ENCODE data around the gene ELP5. TPM values are rescaled to one million over a fixed set of nuclear protein-coding genes. Genes with fewer than 3 reads are reported as not detected.

The ELP5 gene
- total RNA-seq, 1 donor from 2014 or later = 37.6 TPM

- Mint-ChIP-seq H3K27me3 (ENCODE audit: unreplicated experiment) (no peaks in the 10 kb centered on the region), H3K4me3 (ENCODE audit: unreplicated experiment) (peak overlapping the region; percentile 99), H3K9me3 (ENCODE audit: unreplicated experiment) (no peaks in the 10 kb centered on the region), H3K27ac (ENCODE audit: unreplicated experiment) (peak overlapping the region; percentile 93), H3K4me1 (ENCODE audit: unreplicated experiment) (peaks cover 49% of the 10 kb centered on the region), H3K36me3 (ENCODE audit: unreplicated experiment) (peaks cover 42% of the 10 kb centered on the region)
- no peak for DNase-seq (ENCODE audit: extremely low spot score, unreplicated experiment)
- no peak for TF ChIP-seq CTCF (IDR thresholded peaks at IDR 0.05)
Observed at GRCh38 chr17:7240375-7240774, 11.6 kb upstream of the ELP5 start.

GRCh38 chr17:7241090-7241733 is 10.8 kb upstream of the ELP5 start:
- TF ChIP-seq CTCF (IDR thresholded peaks at IDR 0.05) = no peak
- DNase-seq (ENCODE audit: extremely low spot score, unreplicated experiment) = no peak
- Mint-ChIP-seq H3K4me1 (ENCODE audit: unreplicated experiment) (peaks cover 41% of the 10 kb centered on the region), H3K27ac (ENCODE audit: unreplicated experiment) (peak overlapping the region; percentile 99), H3K27me3 (ENCODE audit: unreplicated experiment) (no peaks in the 10 kb centered on the region), H3K36me3 (ENCODE audit: unreplicated experiment) (peaks cover 42% of the 10 kb centered on the region), H3K9me3 (ENCODE audit: unreplicated experiment) (no peaks in the 10 kb centered on the region), H3K4me3 (ENCODE audit: unreplicated experiment) (peak overlapping the region; percentile 99)

- H3K27me3 Mint-ChIP-seq (ENCODE audit: unreplicated experiment) = no peaks in the 10 kb centered on the region
- H3K4me1 Mint-ChIP-seq (ENCODE audit: unreplicated experiment) = peaks cover 36% of the 10 kb centered on the region
- peak within 1 kb of the TSS; percentile 99 for H3K4me3 Mint-ChIP-seq (ENCODE audit: unreplicated experiment)
- peaks cover 42% of the 10 kb centered on the region for H3K36me3 Mint-ChIP-seq (ENCODE audit: unreplicated experiment)
- TF ChIP-seq CTCF (IDR thresholded peaks at IDR 0.05) = no peak
- peak within 1 kb of the TSS; percentile 99 for H3K27ac Mint-ChIP-seq (ENCODE audit: unreplicated experiment)
- no peaks in the 10 kb centered on the region for H3K9me3 Mint-ChIP-seq (ENCODE audit: unreplicated experiment)
- DNase-seq (ENCODE audit: extremely low spot score, unreplicated experiment) = peak; percentile 98
Observed at GRCh38 chr17:7241783-7242716, 10.0 kb upstream of the ELP5 start, which contains the start of gene GABARAP. Gene GABARAP (minus strand): TSS chr17:7242449. CDS start chr17:7242330, 119 bp downstream.

- Mint-ChIP-seq H3K27ac (ENCODE audit: unreplicated experiment) (peak overlapping the region; percentile 99), H3K4me3 (ENCODE audit: unreplicated experiment) (peak overlapping the region; percentile 99), H3K27me3 (ENCODE audit: unreplicated experiment) (no peaks in the 10 kb centered on the region), H3K4me1 (ENCODE audit: unreplicated experiment) (peaks cover 30% of the 10 kb centered on the region), H3K9me3 (ENCODE audit: unreplicated experiment) (no peaks in the 10 kb centered on the region), H3K36me3 (ENCODE audit: unreplicated experiment) (peaks cover 40% of the 10 kb centered on the region)
- peak; percentile 97 for DNase-seq (ENCODE audit: extremely low spot score, unreplicated experiment)
- TF ChIP-seq CTCF (IDR thresholded peaks at IDR 0.05) = no peak
Observed at GRCh38 chr17:7242717-7243452, 9.1 kb upstream of the ELP5 start.
